Fibroblast of peridontal ligament (primary cell): Measurements from ENCODE around the gene MED14.
A peak's percentile ranks its signal among the peaks of the same experiment; 100 is the strongest.

ENCODE experiments used
- DNase-seq: peaks from one replicate; pipeline ENCODE4 v3.0.0-alpha.2; 2010; ENCODE audit errors: extremely low read depth

The MED14 gene

GRCh38 chrX:40663078-40663740, 72.1 kb downstream of the MED14 start:
- DNase-seq, result no peak

GRCh38 chrX:40661489-40661888, 73.9 kb downstream of the MED14 start:
- no peak for DNase-seq

- no peak for DNase-seq
These were observed 75.0 kb downstream of the MED14 start for GRCh38 chrX:40660381-40660780.

GRCh38 chrX:40653535-40653934, 81.8 kb downstream of the MED14 start:
- DNase-seq, result no peak

- no peak for DNase-seq
These were observed 82.7 kb downstream of the MED14 start for GRCh38 chrX:40652664-40653063.

- peak; percentile 67 for DNase-seq
These were observed 83.6 kb downstream of the MED14 start for GRCh38 chrX:40651620-40652223.

GRCh38 chrX:40647307-40648197, 87.8 kb downstream of the MED14 start, which contains the start of gene CXorf38:
CXorf38 (minus strand) TSS chrX:40647561; CDS start chrX:40647520, 41 bp downstream.
- peak; percentile 85 for DNase-seq

GRCh38 chrX:40646489-40647306, 88.6 kb downstream of the MED14 start:
- peak; percentile 31 for DNase-seq

- DNase-seq, result peak; percentile 83
These were observed 90.5 kb downstream of the MED14 start for GRCh38 chrX:40644821-40645358.

GRCh38 chrX:40644176-40644575, 91.2 kb downstream of the MED14 start:
- DNase-seq, result peak; percentile 62

- no peak for DNase-seq
These were observed 97.7 kb downstream of the MED14 start for GRCh38 chrX:40637687-40638086.

GRCh38 chrX:40632199-40632598, 103.1 kb downstream of the MED14 start:
- no peak for DNase-seq

GRCh38 chrX:40628506-40628905, 106.8 kb downstream of the MED14 start:
- no peak for DNase-seq

GRCh38 chrX:40625294-40625693, 110.0 kb downstream of the MED14 start:
- DNase-seq, result no peak

GRCh38 chrX:40623665-40624064, 111.7 kb downstream of the MED14 start:
- DNase-seq, result no peak

GRCh38 chrX:40623139-40623536, 112.2 kb downstream of the MED14 start, which contains the start of gene MPC1L:
MPC1L (plus strand) TSS chrX:40623428; CDS start chrX:40623566, 138 bp downstream.
- DNase-seq, result no peak

- no peak for DNase-seq
These were observed 112.7 kb downstream of the MED14 start for GRCh38 chrX:40622479-40623138.

- DNase-seq, result peak; percentile 8
These were observed 117.8 kb downstream of the MED14 start for GRCh38 chrX:40617566-40617965.

- no peak for DNase-seq
These were observed 119.4 kb downstream of the MED14 start for GRCh38 chrX:40615976-40616375.

GRCh38 chrX:40612511-40612910, 122.8 kb downstream of the MED14 start:
- no peak for DNase-seq

- DNase-seq, result peak; percentile 19
These were observed 128.0 kb downstream of the MED14 start for GRCh38 chrX:40607381-40607780.
